Measurements from ENCODE around the gene SPRTN. TPM values are rescaled to one million over a fixed set of nuclear protein-coding genes. Genes with fewer than 3 reads are reported as not detected.
A peak's percentile ranks its signal among the peaks of the same experiment; 100 is the strongest.

Gene SPRTN
- polyA plus RNA-seq (2011; rRNA removed) (10.0 and 10.9 TPM in 2 replicates), polyA minus RNA-seq (2011; rRNA and poly(A)+ RNA removed) (14.5 and 16.4 TPM in 2 replicates)

DNA sequence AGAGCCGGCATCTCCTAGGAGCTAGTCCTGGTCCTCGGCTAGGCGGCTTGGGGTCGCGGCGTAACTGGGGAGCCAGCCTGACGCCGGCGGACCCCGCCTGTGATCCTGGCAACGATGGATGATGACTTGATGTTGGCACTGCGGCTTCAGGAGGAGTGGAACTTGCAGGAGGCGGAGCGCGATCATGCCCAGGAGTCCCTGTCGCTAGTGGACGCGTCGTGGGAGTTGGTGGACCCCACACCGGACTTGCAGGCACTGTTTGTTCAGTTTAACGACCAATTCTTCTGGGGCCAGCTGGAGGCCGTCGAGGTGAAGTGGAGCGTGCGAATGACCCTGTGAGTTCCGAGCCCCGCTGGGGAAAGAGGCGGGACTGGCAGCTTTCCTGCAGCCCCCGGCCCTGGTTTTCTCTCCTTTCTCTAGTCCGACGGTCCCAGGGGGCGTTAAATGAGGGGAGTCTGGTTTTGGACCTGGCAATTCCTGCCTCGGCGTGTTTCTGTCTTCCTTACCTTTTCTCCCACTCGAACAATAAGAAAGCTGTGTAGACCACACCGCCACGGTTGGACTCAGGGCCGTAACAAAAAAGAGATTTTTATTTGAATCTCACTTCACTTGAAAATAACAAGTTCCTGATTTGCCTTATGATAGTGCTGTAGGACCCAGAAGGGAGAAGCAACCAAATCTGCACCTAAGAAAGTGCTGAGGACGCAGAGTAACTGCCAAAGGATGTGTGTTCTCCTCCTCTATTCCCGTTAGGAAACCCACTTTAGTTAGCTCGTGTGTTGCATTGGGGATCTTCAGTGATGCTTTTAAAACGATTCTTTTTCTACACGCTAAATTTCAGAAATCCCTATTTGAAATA, at the start of gene SPRTN:
TSS of gene SPRTN (plus strand) at position 24 of the 859 bp plus-strand sequence. CDS start at position 115, 91 bp downstream.
- ChIA-PET POLR2A (interaction anchor here (0.5 kb wide), 1 partner anchor 696 kb away, joined by 5 read pairs; the partner anchor contains the start of gene COG2), CTCF (interaction anchor here (0.8 to 2.2 kb wide), 4 partner anchors 12 to 23 kb away, joined by 3 to 8 read pairs (median 4); no protein-coding TSS in a partner anchor)
- H3K4me3 ChIP-seq (ENCODE audit: low read depth, low read length): peak within 1 kb of the TSS; percentile 79
- no peak for DNase-seq (ENCODE audit: low read depth)
- H3K27me3 ChIP-seq (ENCODE audit: control insufficient read depth, insufficient read depth, low read length): no peaks in the 10 kb centered on the region
- no peak for TF ChIP-seq CTCF (IDR thresholded peaks at IDR 0.05; ENCODE audit: insufficient read depth, low read depth, low read length)
- no peaks in the 10 kb centered on the region; the same call in 1 of the 2 replicates for H3K36me3 ChIP-seq (ENCODE audit: control insufficient read depth, insufficient read depth, low read length)

DNA sequence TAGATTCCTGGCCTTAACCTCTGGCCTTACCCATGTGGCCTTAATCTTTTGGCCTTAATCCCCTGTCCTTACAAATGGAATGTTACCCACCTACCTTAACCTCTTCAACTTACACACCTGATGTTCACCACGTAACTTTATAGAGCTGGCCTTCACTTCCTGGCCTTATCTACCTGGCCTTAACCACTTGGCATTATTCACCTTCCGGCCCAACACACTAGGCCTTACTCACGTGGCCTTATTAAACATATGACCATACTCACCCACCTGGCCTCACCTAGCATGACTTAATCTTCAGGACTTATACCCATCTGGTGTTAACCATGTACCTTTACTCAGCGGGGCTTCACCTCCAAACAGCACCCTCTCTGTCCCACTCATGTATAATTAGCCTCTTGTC, 42.2 kb upstream of the SPRTN start:
- no peak for TF ChIP-seq CTCF (IDR thresholded peaks at IDR 0.05; ENCODE audit: insufficient read depth, low read depth, low read length)
- CTCF ChIA-PET: interaction anchor here (0.6 kb wide), 1 partner anchor 224 kb away, joined by 6 read pairs; no protein-coding TSS in a partner anchor
- no peak overlapping the region for H3K4me3 ChIP-seq (ENCODE audit: low read depth, low read length)
- H3K27me3 ChIP-seq (ENCODE audit: control insufficient read depth, insufficient read depth, low read length): no peaks in the 10 kb centered on the region
- POLR2A ChIA-PET: no interaction called here
- no peaks in the 10 kb centered on the region for H3K36me3 ChIP-seq (ENCODE audit: control insufficient read depth, insufficient read depth, low read length)
- DNase-seq (ENCODE audit: low read depth): no peak

GRCh38 chr1:231301990-231302389, 36.1 kb upstream of the SPRTN start:
- CTCF ChIA-PET: no interaction called here
- Histone ChIP-seq H3K27me3 (ENCODE audit: control insufficient read depth, insufficient read depth, low read length) (no peaks in the 10 kb centered on the region), H3K36me3 (ENCODE audit: control insufficient read depth, insufficient read depth, low read length) (no peaks in the 10 kb centered on the region), H3K4me3 (ENCODE audit: low read depth, low read length) (no peak overlapping the region)
- no peak for DNase-seq (ENCODE audit: low read depth)
- POLR2A ChIA-PET: no interaction called here
- no peak for TF ChIP-seq CTCF (IDR thresholded peaks at IDR 0.05; ENCODE audit: insufficient read depth, low read depth, low read length)

DNA sequence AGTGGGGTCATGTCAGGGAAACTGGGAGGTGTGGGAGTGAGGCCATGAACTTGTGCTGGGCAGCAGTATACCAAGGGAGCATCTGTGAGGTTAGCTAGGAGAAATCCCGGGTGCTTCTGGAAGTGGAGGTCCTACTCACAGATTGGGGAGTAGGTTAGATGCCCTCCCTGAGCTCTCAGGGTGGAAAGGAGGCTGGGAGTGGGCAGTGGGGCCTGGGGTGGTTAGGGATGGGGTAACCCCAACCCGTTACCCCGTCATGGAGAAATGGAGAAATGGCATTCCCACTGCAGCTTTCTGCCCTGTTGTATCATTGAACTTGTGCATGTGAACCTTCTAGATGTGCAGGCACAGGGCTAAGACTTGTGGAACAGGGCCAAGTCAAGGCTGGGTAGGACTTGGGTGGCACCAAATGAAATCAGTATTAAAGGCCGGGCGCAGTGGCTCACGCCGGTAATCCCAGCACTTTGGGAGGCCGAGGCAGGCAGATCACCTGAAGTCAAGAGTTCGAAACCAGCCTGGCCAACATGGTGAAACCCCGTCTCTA, 27.6 kb upstream of the SPRTN start:
- H3K4me3 ChIP-seq (ENCODE audit: low read depth, low read length): no peak overlapping the region
- POLR2A ChIA-PET: no interaction called here
- TF ChIP-seq CTCF (IDR thresholded peaks at IDR 0.05; ENCODE audit: insufficient read depth, low read depth, low read length): no peak
- CTCF ChIA-PET: interaction anchor here (0.8 kb wide), 1 partner anchor 16 kb away, joined by 3 read pairs; no protein-coding TSS in a partner anchor
- H3K36me3 ChIP-seq (ENCODE audit: control insufficient read depth, insufficient read depth, low read length): no peaks in the 10 kb centered on the region
- no peak for DNase-seq (ENCODE audit: low read depth)
- no peaks in the 10 kb centered on the region; the same call in 1 of the 2 replicates for H3K27me3 ChIP-seq (ENCODE audit: control insufficient read depth, insufficient read depth, low read length)

All from BJ (cell line).